Body of pancreas (tissue), 4 donors: ENCODE results near the gene CCL16.

Experiments used
- CTCF ChIP-seq, 7 experiments: fragments of 450-650 bp in 4 of 7; fragments of 200-600 bp in 3 of 7; sonication (generic) in 3 of 7; IDR thresholded peaks; one replicate each; pipeline ENCODE4 v1.5.1; 2016 to 2019; ENCODE audit warnings: antibody characterized with exemption in 7 of 7
- POLR2A ChIP-seq, 3 donors: fragments of 450-650 bp; IDR thresholded peaks; one replicate each; pipeline ENCODE4 v1.6.1; 2016; ENCODE audit warnings: antibody characterized with exemption in 3 of 3, mild to moderate bottlenecking in 2 of 3

- no peak for TF ChIP-seq CTCF (IDR thresholded peaks at IDR 0.05)
- no peak for TF ChIP-seq POLR2A (IDR thresholded peaks at IDR 0.05)
Observed at GRCh38 chr17:35949401-35949800, 31.9 kb downstream of the CCL16 start.
